Dedifferentiated amniotic fluid mesenchymal stem cell (primary cell): Measurements from ENCODE around the gene NEXN.
A peak's percentile ranks its signal among the peaks of the same experiment; 100 is the strongest.

Source experiments
- DNase-seq: peaks from one replicate; pipeline ENCODE4 v3.0.0-alpha.2; 2016; ENCODE audit errors: extremely low spot score

Gene NEXN

DNA sequence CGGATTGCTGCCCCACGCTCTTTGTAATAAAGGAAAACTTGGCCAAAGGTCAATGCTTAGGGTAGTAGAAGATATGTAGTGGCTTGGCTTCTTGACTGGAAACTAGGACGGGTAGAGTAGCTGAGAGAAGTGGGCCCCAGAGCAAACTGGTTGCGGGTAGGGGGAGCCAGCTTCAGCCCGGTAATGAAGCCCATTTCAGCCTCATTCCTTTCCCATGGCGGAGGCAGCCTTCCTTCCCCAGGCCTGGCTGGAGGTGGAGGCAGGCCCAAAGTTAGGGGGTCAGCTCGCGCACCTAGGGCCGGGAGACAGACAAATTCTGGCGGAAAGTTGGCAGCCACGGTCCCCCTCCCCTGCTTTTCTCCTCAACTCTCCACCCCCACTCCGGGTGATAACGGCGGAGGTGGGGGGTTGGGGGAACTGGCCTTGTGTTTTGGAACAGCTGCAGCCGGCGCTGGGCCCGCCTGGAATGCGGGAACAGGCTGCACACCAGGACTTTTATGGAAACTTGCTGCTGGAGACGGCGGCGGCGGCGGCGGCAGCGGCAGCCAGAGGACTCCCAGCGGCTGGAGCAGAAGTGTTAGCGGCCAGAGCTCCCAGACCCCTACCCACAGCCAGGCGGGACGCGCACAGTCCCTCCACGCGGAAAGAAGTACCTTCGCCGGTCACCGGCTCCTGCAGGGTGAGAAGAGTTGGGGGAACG lies at the start of gene NEXN:
TSS of gene NEXN (plus strand) at position 544 of the 700 bp plus-strand sequence. CDS start 27,483 bp downstream, outside the sequence.
- DNase-seq = peak; percentile 65

DNA sequence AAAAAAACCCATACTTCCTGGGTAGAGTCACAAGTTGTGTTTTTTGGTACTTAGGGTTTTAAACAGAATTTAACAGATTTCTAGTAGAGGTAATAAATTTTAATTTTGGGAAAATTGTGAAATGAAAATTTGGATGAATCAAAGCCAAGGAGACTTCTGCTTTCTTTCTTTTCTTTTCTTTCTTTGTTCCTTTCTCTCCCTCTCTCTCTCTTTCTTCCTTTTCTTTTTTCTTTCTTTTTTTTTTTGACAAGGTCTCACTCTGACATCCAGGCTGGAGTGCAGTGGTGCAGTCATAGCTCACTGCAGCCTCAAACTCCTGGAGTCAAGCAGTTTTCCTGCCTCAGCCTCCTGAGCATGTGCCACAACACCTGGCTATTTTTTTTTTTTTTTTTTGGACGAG lies 46.9 kb upstream of the NEXN start:
- no peak for DNase-seq

DNA sequence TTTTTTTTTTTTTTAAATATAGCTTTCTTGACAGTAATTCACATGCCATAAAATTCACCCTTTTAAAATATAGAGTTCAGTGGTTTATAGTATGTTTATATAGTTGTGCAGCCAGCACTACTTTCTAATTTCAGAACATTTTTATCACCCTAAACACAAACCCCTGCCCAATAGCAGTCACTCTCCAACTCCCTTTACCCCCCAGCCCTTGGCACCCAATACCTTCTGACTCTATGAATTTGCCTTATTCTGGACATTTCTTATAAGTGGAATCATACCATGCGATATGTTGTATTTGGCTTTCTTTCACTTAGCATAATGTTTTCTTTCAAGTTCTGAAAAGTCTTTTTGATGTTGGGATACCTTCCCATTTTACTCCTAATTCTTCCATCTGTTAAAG lies 42.5 kb upstream of the NEXN start:
- no peak for DNase-seq

DNA sequence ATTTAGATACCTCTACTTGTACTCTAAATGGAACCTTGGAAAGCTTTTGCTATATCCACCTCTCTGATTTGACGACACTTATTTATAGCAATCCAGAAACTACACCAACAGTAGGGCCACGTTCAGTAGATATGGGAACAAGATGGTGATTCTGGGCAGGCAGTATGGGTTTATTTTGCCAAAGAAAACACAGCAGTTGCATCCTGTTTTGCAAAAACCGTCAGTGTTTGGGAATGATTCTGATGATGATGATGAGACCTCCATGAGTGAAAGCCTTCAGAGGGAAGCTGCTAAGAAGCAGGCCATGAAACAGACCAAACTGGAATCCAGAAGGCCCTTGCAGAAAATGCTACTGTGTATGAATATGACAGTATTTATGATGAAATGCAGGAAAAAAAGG lies 41.5 kb upstream of the NEXN start:
- DNase-seq = no peak

DNA sequence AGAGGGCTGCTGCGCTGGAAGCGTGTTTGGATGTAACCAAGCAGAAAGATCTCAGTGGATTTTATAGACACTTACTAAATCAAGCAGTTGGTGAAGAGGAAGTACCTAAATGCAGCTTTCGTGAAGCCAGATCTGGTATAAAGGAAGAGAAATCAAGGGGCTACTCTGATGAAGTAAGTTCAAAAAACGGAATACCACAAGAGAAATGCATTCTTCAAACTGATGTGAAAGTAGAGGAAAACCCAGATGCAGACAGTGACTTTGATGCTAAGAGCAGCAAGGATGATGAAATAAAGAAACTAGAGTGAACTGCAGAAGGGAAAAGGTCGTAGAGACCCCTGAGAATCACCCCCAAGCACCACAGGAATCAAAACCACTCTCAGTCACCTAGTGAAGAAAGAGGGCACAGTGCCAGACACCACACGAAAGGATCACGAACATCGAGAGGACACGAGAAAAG lies 40.8 kb upstream of the NEXN start:
- no peak for DNase-seq

DNA sequence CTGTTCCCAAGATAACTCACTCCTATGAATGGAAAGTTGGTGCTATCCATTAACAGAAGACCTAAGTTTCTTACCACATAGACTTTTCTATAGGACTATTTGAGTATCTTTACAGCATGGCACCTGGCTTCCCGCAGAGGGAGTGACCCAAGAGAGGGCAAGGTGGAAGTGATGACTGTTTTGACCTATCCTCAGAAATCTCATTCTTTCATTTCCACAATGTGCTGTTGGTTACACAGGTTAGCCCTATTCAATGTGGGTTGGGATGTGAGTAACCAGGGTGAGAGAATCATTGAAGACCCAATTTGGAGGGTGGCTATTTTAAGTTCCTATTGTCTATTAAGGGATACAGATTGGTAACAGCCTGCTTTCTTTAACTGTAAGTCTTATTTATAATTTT lies 38.3 kb upstream of the NEXN start:
- no peak for DNase-seq

DNA sequence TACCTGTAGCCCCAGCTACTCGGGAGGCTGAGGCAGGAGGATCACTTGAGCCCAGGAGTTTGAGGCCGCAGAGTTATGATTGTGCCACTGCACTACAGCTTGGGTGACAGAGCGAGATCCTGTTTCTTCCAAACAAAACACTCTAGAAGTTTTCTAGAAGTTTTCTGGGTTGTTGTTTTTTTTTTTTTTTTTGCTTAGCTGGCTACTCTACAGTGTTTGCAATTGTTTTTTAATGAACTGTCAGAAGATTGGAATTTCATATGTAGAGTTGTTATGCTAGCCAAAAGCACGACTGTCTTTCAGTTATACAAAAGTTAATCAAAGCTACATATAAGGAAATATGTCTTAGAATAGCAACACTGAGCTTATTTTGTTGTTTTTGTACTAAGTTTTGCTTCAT lies 30.9 kb upstream of the NEXN start:
- no peak for DNase-seq

DNA sequence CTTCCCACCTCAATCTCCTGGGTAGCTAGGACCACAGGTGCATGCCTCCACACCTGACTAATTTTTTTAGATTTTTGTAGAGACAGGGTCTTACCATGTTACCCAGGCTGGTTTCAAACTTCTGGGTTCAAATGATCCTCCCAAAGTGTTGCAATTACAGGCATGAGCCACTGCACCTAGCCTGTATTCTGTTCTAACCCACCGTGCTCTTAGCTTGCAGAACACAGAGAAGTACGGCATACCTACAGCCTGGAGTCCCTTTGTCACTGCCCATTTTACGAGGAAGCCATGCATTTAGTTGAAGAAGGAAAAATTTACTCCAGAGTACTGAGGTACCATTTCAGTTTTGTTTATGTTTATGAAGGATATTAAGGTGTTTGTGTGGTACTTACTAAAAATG lies 29.7 kb upstream of the NEXN start:
- DNase-seq = no peak

DNA sequence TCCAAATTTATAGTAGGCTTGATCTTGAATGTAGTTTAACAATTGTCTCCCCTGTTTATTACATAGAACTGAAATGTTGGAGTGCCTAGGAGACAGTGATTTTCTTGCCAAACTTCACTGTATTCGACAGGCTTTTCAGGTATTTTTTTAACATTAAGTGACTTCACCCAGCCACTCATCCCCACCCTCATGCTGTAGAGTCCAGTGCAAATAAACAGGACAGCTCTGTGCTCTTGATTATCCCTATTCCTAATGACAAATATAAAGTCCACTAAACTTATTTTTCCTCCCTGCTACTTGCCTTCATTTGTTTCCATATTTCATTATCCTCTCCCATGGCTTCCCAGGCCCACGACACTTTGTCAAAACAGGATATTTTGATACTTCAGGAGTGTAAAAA lies 29.2 kb upstream of the NEXN start:
- no peak for DNase-seq

DNA sequence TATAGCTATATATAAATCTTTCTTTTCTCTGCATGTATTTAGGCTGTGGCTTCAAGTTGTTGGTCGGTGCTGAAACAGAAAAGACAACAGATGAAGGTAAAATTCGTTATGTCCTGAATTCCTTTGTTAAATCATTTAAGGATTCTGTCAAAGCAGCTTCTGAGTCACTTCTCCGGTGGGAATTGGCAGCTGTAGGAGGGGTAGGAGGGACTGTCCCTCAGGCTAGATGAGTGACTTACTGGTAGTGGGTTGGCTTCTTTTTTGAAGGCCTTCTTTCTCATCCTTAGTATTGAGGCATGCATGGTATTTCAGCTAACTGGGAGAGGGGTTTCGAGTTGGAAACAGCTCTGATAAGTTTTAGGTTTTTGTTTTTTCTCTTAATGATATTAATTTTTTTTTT lies 22.1 kb upstream of the NEXN start:
- DNase-seq = no peak

DNA sequence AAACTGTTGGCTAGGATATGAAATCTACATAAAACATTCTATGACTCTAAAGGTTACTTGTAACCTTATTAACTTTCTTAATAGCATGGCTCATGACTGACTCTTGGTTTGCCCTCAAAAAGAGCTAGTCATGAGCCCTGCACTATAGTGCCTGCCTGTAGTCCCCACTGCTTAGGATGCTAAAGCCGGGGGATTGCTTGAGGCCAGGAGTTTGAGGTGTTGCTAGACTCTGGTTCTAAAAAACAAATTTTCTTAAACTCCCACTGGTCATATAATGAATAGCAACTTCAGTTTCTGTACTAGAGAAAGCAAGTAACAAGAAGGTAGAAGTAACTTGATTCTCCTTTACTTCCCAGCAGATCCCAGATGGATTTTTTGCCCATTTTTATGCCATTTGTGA lies 15.8 kb upstream of the NEXN start:
- DNase-seq = no peak

DNA sequence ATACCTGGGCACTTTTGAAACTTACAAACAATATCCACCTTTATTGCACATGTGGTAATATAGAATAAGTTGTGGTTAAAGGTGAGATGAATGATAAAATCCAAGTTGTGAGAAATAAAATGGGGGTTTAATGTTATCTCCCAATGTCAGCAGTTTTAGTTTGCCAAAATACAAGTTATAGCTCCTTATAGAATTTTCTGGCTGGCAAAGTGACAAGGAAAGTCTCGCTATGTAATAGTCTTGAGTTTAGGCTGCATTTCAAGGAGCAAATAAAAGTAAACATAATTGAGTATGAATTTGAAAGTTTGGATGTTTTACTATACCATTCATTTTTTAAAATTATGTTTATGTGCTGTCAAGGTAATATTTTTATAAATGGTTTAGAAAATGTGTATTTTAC lies 15.0 kb upstream of the NEXN start:
- no peak for DNase-seq

DNA sequence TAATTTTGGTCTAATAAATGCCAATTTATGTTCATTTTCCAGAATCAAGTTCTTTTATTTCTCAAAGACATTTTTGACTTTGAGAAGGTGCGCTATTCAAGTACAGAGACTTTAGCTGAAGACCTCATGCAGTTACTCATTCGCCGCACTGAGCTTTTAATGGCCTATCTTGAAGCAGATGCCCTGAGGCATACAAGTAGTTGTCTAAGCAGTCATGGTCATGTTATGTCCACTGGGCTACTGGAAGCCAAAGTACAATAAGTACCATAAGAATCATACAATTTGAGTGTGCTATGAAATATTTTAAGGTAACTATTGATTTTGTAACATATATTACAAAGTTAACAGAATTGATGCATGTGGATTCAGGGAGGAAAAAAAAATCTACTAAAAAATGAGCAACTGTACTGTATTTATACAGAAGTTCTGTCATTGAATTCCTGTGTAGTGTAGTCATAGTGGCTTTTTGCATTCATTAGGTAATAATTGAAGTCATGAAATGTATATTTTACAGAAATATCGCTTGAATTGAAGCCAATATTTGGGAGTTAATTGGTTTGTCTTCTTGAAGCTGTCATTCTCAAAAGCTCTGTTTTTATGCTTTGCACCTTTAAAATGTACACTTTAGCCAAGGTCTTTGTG lies 13.5 kb upstream of the NEXN start:
- DNase-seq = no peak

DNA sequence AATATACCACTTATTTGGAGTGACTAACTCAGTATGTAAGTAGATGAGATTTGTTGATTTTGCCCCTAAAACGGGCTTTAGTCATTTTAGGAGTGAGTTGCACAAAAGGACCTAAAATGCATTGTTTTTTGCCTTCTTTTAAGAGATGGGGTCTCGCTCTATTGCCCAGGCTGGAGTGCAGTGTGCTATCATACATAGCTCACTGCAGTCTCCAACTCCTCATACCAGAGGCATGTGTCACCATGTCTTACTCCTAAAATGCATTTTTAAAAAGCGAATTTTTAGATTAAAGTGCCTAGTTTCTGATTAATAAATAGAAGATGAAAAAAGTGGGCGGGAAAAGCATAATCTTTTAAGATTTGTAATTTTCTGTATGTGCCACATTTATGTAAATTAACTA lies 11.5 kb upstream of the NEXN start:
- no peak for DNase-seq

DNA sequence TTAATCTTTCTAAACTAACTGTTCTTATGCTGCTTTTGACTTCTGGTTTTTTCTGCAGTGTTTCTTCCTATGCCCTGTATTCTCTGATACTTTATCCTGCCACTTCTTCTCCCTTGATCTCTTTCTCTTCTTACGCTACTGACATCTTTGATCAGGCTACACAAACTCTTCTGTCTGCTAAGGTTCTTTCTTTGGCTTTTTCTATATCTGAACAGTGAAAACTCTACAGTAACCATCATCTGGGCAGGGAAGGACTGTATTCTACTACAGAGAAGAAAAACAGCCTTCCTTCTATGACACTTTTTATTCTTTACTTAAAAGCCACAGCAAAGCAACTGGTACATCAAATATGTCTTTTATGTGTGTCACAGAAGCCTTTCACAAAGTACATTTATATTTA lies 7.4 kb upstream of the NEXN start:
- DNase-seq = no peak

DNA sequence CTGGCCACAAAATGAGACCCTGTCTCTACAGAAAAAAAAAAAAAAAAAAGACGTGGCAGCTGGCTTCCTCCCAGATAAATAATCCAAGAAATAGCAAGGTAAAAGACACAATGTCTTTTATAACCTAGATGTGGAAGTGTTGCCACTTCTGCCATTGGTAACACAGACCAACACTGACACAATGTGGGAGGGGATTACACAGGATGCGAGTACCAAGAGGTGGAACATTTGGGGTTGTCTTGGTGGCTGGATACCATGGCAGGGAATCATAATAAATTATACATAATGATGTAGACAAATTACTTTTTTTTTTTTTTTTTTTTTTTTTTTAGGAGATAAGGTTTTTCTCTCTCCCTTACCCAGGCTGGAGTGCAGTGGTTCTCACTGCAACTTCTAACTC lies 6.0 kb upstream of the NEXN start:
- DNase-seq = no peak

DNA sequence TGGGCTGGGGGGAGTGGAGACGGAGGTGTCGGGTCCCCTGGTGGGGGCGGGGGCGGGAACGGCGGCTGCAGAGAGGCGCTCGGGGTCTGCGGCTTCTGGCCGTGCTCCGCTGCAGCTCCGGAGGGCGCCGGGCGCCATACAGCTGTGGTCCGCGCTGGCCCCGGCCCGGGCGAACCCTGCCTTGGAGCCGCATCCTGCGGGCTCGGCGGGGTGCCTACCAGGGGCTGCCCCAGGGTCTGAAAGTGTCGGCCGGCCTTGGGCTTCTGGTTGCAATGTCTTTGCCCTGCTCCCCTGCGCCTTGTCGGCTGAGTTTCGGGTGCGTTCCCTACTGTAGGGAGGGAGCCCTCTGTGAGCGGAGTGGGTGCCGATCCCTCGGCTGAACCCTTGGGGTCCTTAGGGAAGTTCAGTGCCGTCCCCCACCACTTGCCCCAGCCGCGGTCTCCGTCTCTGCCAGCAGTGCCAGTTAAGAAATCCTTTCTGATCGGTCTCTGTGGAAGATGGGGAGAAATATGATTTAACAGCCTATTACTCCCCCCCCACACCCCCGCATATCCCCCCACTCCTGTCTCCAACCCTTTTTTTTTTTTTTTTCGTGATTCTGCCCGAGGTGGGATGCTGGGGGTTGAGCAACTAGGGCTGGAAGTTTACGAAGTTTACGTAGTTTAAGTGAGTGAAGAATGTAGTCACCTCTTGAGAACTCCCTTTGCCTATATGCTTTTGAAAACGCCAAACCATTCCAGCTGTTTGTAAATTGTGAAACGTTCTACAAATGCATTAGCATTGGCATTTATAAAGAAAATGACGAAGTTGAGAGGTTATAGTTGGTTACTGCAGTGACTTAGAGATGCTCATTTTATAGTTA lies 588 bp downstream of the NEXN start:
- peak; percentile 58 for DNase-seq

DNA sequence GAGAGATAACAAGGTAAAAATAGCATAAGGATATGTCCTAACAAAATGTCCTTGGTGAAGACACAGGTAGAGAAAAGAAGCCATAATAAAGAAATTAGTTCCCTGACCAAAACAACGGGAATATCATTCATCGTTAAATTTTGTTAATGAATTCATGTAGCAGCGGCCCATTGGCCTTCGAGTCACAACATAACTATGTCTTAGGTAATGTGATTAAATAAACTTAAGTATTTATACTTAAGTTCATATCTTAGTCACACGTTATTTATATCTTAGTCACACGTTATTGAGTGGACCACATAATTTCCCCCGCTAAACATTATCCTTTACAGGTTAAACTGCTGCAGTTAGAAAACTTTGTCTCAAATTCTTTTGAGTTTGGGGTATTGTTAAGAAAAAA lies 1.2 kb downstream of the NEXN start:
- DNase-seq = peak; percentile 77

DNA sequence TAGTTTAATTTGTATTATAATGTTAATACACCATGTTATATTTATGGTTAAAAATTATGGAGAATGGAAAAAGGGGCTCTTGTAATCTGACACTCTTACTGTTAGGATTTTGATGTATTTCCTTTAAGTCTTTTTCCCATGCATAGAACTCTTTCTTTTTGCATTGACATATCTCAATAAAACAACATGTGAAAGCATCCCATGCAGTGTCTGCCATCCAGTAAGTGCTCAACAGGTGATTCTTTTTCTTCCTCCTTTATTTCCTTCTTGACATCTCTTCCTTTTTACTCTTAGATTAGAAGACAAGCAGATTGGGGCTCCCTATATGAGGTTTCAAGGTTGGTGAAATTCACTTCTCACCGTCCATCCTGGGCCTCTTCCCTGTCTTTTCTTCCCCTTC lies 2.8 kb downstream of the NEXN start:
- DNase-seq = no peak

DNA sequence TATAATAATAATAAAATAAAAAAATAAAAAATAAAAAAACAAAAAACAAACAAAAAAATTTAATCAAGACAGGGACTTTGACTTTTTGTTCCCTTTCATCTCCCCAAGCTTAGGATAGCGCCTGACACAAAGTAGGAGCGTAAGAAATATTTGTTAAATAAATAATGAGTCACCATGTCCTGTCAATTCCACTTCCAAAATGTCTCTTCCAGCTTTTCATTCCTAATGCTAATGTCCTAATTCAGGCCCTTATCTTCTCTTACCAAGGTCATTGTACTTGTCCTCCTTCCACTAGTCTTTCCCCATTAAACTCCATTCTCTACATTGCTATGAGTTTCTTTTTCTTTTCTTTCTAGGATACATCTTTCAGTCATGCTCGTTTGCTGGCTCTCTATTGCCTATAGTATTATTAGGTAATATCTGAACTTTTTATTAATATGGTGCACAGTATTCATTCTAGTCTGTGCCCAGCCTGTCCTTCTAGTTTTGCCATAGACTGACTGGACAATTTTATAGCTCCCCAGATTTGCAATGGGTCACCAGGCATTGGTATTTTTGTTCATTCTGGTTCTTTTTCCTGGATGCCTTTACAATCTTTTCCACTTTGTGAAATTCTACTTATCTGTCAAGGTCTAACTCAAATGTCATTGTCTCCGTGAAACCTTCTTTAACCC lies 11.4 kb downstream of the NEXN start:
- DNase-seq = no peak

DNA sequence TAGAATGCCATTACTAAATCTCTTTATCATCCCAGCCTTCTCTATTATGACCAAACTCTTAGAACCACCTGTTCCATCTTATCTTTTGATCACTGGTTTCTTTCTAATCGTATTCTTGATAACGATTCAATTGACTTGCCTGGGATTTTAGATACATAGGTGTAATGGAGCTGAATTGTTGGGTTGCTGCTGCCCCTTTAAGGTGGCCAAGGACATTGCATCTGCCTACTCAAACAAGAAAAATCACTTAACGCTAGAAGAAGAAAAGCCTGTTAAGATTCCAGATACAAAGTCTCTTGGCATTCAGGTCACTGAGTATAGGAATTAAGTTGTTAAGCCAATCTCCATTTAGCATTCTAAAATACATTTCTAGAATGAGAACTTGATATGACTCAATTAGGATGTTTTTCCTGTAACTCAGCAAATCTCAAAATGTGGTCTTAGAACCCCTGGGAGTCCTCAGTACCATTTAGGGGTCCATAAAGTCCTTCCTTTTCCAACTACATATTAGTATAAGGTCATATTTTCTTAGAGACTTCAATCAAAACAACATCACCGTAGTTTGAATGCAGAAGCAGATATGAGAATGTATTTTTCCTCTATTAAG lies 12.4 kb downstream of the NEXN start:
- DNase-seq = peak; percentile 57

DNA sequence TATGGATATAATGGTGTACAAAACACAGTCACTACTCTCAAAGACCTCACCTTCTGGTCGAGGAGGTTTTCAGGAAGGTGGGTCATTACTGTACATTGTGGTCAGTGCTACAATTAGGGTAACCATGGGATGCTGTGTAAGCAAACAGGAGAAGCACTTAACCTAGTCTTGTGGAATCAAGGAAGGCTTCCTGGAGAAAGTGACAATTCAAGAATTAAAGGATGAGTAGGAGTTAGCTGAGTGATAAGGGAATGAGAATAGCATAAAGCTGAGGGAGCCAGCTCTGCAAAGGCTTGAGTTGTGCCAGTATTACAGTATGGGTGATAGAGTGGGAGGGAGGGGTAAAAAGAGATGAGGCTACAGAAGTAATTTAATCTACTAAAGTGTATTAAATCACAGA lies 17.2 kb downstream of the NEXN start:
- no peak for DNase-seq
